SK-N-SH treated with all-trans-retinoic acid at 6 μM for 48 hours (cell line): Measurements from ENCODE around the gene RYR1.

Experiments used
- ATAC-seq: fragments of 200-7000 bp; cut with Tn5 transposase; 3 replicates; pipeline ENCODE4 v1.9.1; 2020; ENCODE audit warnings: mild to moderate bottlenecking, moderate library complexity
- ARNTL ChIP-seq: fragments of 450-650 bp; formaldehyde crosslinking; IDR thresholded peaks from 2 replicates; pipeline ENCODE4 v1.5.0; 2020; ENCODE audit warnings: low read depth, mild to moderate bottlenecking, moderate library complexity, borderline replicate concordance
- BACH2 ChIP-seq: fragments of 250-450 bp; sonication (Bioruptor Pico); IDR thresholded peaks from 2 replicates; pipeline ENCODE4 v1.9.0; 2021; ENCODE audit warnings: mild to moderate bottlenecking, borderline replicate concordance
- CSDC2 ChIP-seq: fragments of 250-450 bp; sonication (Bioruptor Pico); IDR thresholded peaks from 2 replicates; pipeline ENCODE4 v1.5.0; 2020; ENCODE audit warnings: mild to moderate bottlenecking, moderate library complexity
- ESRRG ChIP-seq: fragments of 250-450 bp; sonication (Bioruptor Pico); IDR thresholded peaks from 2 replicates; pipeline ENCODE4 v1.6.1; 2021; ENCODE audit warnings: mild to moderate bottlenecking
- GLIS3 ChIP-seq: fragments of 250-450 bp; sonication (Bioruptor Pico); IDR thresholded peaks from 2 replicates; pipeline ENCODE4 v1.5.0; 2020; ENCODE audit warnings: mild to moderate bottlenecking, moderate library complexity
- ISL1 ChIP-seq: fragments of 250-450 bp; sonication (Bioruptor Pico); IDR thresholded peaks from 2 replicates; pipeline ENCODE4 v2.1.2; 2022; ENCODE audit warnings: mild to moderate bottlenecking, moderate library complexity
- OSR1 ChIP-seq: fragments of 250-450 bp; sonication (Bioruptor Pico); IDR thresholded peaks from 2 replicates; pipeline ENCODE4 v1.8.0; 2022; ENCODE audit warnings: moderate library complexity, mild to moderate bottlenecking, inconsistent platforms
- PPARA ChIP-seq: fragments of 250-450 bp; sonication (Bioruptor Pico); IDR thresholded peaks from 2 replicates; pipeline ENCODE4 v1.5.0; 2020; ENCODE audit warnings: mild to moderate bottlenecking, borderline replicate concordance
- RARB ChIP-seq: fragments of 250-450 bp; sonication (Bioruptor Pico); IDR thresholded peaks from 2 replicates; pipeline ENCODE4 v1.8.0; 2021; ENCODE audit warnings: mild to moderate bottlenecking, moderate library complexity
- SNAI2 ChIP-seq: fragments of 250-450 bp; sonication (Bioruptor Pico); IDR thresholded peaks from 2 replicates; pipeline ENCODE4 v1.5.0; 2020; ENCODE audit warnings: mild to moderate bottlenecking, moderate library complexity
- TCF4 ChIP-seq: fragments of 250-450 bp; sonication (Bioruptor Pico); IDR thresholded peaks from 2 replicates; pipeline ENCODE4 v1.8.0; 2021; ENCODE audit warnings: mild to moderate bottlenecking, moderate library complexity, borderline replicate concordance
- TOX ChIP-seq: fragments of 250-450 bp; sonication (Bioruptor Pico); IDR thresholded peaks from 2 replicates; pipeline ENCODE4 v1.8.0; 2021; ENCODE audit warnings: mild to moderate bottlenecking, moderate library complexity, borderline replicate concordance
- ZC3H10 ChIP-seq: fragments of 250-450 bp; sonication (Bioruptor Pico); IDR thresholded peaks from 2 replicates; pipeline ENCODE4 v1.5.1; 2021; ENCODE audit warnings: mild to moderate bottlenecking, moderate library complexity
- ZFP3 ChIP-seq: fragments of 250-450 bp; sonication (Bioruptor Pico); IDR thresholded peaks from 2 replicates; pipeline ENCODE4 v1.5.0; 2020; ENCODE audit warnings: mild to moderate bottlenecking, moderate library complexity
- ZFP30 ChIP-seq: fragments of 450-650 bp; formaldehyde crosslinking; IDR thresholded peaks from 2 replicates; pipeline ENCODE4 v1.5.0; 2022; ENCODE audit warnings: mild to moderate bottlenecking, moderate library complexity
- ZNF565 ChIP-seq: fragments of 450-650 bp; formaldehyde crosslinking; conservative IDR thresholded peaks from 2 replicates; pipeline ENCODE4 v1.5.0; 2020; ENCODE audit warnings: low read depth, mild to moderate bottlenecking, moderate library complexity
- ZNF8 ChIP-seq: fragments of 450-650 bp; formaldehyde crosslinking; IDR thresholded peaks from 2 replicates; pipeline ENCODE4 v1.5.0; 2020; ENCODE audit warnings: mild to moderate bottlenecking, moderate library complexity
- TF ChIP-seq, protein P1 (sequence below): fragments of 250-450 bp; sonication (Bioruptor Pico); IDR thresholded peaks from 2 replicates; pipeline ENCODE4 v1.8.0; 2021; ENCODE audit warnings: low read depth, mild to moderate bottlenecking, moderate library complexity, borderline replicate concordance
- TF ChIP-seq, protein P2 (sequence below): fragments of 250-450 bp; sonication (Bioruptor Pico); IDR thresholded peaks from 2 replicates; pipeline ENCODE4 v1.5.1; 2020; ENCODE audit warnings: low read depth, mild to moderate bottlenecking, moderate library complexity
- TF ChIP-seq, protein P3 (sequence below): fragments of 250-450 bp; sonication (Bioruptor Pico); IDR thresholded peaks from 2 replicates; pipeline ENCODE4 v1.5.1; 2021; ENCODE audit warnings: mild to moderate bottlenecking, moderate library complexity
- TF ChIP-seq, protein P4 (sequence below): fragments of 250-450 bp; sonication (Bioruptor Pico); IDR thresholded peaks from 2 replicates; pipeline ENCODE4 v1.8.0; 2020; ENCODE audit warnings: mild to moderate bottlenecking, moderate library complexity, borderline replicate concordance

RYR1 gene

DNA sequence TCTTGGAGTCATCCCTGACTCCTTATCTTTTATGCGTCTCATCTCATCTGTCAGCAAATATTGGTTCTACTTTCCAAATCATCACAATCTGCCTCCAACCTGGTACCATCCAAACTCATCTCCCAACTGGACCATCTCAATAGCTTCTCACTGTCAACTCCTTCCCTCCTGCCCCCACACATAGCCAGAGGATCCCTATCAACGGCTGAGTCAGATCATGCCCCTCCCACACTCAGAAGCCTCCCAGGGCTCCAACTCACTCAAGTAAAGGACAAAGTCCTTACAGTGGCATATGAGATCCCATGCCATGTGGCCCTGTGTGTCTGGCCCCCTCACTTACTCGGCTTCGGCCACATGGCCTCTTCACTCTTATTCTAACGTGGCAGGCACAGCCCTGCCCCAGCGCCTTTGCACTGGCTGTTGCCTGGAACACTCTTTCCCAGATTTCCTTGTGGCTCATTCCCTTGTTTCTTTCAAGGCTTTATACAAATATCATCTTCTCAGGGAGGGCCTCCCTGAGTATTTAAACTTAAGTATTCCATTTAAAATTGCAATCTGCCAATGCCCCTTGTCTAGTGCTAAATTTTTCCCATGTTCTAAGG, 40.7 kb upstream of the RYR1 start:
- TF ChIP-seq ZFP30 (CRISPR knock-in tag) (no peak), RARB (no peak), ZFP3 (CRISPR knock-in tag) (no peak), TOX (no peak), ZNF565 (CRISPR knock-in tag) (no peak), TCF4 (CRISPR knock-in tag) (no peak), ESRRG (CRISPR knock-in tag) (no peak), PPARA (CRISPR knock-in tag) (no peak), ARNTL (CRISPR knock-in tag) (no peak), ISL1 (CRISPR knock-in tag) (no peak), ZNF8 (no peak), GLIS3 (CRISPR knock-in tag) (no peak)
- TF ChIP-seq, protein P1, sequence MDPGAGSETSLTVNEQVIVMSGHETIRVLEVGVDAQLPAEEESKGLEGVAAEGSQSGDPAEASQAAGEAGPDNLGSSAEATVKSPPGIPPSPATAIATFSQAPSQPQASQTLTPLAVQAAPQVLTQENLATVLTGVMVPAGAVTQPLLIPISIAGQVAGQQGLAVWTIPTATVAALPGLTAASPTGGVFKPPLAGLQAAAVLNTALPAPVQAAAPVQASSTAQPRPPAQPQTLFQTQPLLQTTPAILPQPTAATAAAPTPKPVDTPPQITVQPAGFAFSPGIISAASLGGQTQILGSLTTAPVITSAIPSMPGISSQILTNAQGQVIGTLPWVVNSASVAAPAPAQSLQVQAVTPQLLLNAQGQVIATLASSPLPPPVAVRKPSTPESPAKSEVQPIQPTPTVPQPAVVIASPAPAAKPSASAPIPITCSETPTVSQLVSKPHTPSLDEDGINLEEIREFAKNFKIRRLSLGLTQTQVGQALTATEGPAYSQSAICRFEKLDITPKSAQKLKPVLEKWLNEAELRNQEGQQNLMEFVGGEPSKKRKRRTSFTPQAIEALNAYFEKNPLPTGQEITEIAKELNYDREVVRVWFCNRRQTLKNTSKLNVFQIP (CRISPR knock-in tag), result no peak
- TF ChIP-seq, protein P2, sequence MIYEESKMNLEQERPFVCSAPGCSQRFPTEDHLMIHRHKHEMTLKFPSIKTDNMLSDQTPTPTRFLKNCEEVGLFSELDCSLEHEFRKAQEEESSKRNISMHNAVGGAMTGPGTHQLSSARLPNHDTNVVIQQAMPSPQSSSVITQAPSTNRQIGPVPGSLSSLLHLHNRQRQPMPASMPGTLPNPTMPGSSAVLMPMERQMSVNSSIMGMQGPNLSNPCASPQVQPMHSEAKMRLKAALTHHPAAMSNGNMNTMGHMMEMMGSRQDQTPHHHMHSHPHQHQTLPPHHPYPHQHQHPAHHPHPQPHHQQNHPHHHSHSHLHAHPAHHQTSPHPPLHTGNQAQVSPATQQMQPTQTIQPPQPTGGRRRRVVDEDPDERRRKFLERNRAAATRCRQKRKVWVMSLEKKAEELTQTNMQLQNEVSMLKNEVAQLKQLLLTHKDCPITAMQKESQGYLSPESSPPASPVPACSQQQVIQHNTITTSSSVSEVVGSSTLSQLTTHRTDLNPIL, result no peak

DNA sequence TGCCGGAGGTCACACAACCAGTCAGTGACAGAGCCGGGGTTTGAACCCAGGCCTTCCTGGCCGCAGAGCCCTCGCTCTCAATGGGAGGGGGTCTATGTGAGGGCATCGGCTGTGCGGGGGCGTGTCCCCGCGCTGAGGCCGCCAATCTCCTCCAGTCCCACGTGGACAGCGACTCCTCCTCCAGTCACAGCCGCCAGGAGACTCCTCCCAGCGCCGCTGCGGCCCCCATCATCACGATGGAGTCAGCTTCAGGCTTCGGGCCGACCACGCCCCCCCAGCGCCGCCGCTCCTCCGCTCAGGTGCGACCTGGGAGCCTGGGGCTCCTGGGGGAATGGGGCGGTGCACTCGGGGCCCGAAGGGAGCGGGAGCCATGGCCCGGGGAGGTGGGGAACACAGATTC, 39.0 kb upstream of the RYR1 start:
- no peak for ATAC-seq

More for the DNA sequence above, 40.7 kb upstream of the RYR1 start:
- ATAC-seq, result no peak

DNA sequence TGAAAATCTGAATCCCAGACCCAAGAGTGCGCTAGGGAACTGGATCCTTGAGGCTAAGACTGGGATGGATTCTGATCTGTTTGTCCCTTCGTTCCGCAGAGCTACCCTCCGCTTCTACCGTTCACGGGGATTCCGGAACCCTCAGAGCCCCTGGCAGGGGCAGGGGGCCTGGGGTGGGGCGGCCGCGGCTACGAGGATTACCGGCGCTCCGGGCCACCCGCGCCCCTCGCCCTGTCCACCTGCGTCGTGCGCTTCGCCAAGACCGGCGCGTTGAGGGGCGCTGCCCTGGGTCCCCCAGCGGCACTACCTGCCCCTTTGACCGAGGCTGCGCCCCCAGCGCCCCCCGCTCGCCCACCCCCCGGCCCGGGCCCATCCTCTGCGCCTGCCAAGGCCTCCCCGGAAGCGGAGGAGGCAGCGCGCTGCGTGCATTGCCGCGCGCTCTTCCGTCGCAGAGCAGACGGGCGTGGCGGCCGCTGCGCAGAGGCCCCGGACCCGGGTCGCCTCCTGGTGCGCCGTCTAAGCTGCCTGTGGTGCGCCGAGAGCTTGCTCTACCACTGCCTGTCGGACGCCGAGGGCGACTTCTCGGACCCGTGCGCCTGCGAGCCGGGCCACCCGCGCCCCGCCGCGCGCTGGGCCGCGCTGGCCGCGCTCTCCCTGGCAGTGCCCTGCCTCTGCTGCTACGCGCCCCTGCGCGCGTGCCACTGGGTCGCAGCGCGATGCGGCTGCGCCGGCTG, 37.9 kb upstream of the RYR1 start:
- ATAC-seq, result no peak
- no peak for TF ChIP-seq ZFP30 (CRISPR knock-in tag)
- TF ChIP-seq ZNF565 (CRISPR knock-in tag), result no peak
- TF ChIP-seq, protein P2, result no peak
- no peak for TF ChIP-seq TCF4 (CRISPR knock-in tag)
- no peak for TF ChIP-seq ESRRG (CRISPR knock-in tag)
- no peak for TF ChIP-seq TOX
- TF ChIP-seq, protein P1 (CRISPR knock-in tag), result no peak
- TF ChIP-seq BACH2 (CRISPR knock-in tag), result no peak
- no peak for TF ChIP-seq ISL1 (CRISPR knock-in tag)
- TF ChIP-seq SNAI2, result no peak
- no peak for TF ChIP-seq PPARA (CRISPR knock-in tag)
- TF ChIP-seq ZFP3 (CRISPR knock-in tag), result no peak

More for the DNA sequence above, 39.0 kb upstream of the RYR1 start:
- TF ChIP-seq OSR1 (CRISPR knock-in tag) (no peak), PPARA (CRISPR knock-in tag) (no peak), BACH2 (CRISPR knock-in tag) (no peak), ARNTL (CRISPR knock-in tag) (no peak), SNAI2 (no peak), ZC3H10 (CRISPR knock-in tag) (no peak), ZNF8 (no peak), TCF4 (CRISPR knock-in tag) (no peak), CSDC2 (CRISPR knock-in tag) (no peak)
- TF ChIP-seq, protein P3, sequence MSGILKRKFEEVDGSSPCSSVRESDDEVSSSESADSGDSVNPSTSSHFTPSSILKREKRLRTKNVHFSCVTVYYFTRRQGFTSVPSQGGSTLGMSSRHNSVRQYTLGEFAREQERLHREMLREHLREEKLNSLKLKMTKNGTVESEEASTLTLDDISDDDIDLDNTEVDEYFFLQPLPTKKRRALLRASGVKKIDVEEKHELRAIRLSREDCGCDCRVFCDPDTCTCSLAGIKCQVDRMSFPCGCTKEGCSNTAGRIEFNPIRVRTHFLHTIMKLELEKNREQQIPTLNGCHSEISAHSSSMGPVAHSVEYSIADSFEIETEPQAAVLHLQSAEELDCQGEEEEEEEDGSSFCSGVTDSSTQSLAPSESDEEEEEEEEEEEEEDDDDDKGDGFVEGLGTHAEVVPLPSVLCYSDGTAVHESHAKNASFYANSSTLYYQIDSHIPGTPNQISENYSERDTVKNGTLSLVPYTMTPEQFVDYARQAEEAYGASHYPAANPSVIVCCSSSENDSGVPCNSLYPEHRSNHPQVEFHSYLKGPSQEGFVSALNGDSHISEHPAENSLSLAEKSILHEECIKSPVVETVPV, result no peak
- TF ChIP-seq, protein P2, result no peak
- TF ChIP-seq, protein P4, sequence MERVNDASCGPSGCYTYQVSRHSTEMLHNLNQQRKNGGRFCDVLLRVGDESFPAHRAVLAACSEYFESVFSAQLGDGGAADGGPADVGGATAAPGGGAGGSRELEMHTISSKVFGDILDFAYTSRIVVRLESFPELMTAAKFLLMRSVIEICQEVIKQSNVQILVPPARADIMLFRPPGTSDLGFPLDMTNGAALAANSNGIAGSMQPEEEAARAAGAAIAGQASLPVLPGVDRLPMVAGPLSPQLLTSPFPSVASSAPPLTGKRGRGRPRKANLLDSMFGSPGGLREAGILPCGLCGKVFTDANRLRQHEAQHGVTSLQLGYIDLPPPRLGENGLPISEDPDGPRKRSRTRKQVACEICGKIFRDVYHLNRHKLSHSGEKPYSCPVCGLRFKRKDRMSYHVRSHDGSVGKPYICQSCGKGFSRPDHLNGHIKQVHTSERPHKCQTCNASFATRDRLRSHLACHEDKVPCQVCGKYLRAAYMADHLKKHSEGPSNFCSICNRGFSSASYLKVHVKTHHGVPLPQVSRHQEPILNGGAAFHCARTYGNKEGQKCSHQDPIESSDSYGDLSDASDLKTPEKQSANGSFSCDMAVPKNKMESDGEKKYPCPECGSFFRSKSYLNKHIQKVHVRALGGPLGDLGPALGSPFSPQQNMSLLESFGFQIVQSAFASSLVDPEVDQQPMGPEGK (CRISPR knock-in tag), result no peak
- TF ChIP-seq, all 23 proteins: peak for 0
